MCF 10A (cell line): ENCODE results near the gene QRFPR. TPM values are rescaled to one million over a fixed set of nuclear protein-coding genes. Genes with fewer than 3 reads are reported as not detected.

Experiments
- BruUV-seq: library from RNA; stranded (reverse); fragments of 400-500 nt; replicated peaks from 2 replicates; lab custom pipeline; 2021; lab: Mats Ljungman, UMichigan
- CTCF ChIA-PET: fragments of 300-600 bp; sonication (Branson Sonifier 250); formaldehyde crosslinking; extraction: SDS; loops from one replicate; lab custom pipeline; 2021; ENCODE audit warnings: antibody characterized with exemption, inconsistent platforms; lab: Yijun Ruan, JAX
- POLR2A ChIA-PET: fragments of 300-600, 350-650 bp; sonication (Branson Sonifier 250); formaldehyde crosslinking; extraction: SDS; loops from one replicate; lab custom pipeline; 2020; ENCODE audit warnings: antibody characterized with exemption, inconsistent platforms; lab: Yijun Ruan, JAX
- DNase-seq: peaks from one replicate; pipeline ENCODE4 v3.0.0-alpha.2; 2018; ENCODE audit not compliant: unreplicated experiment
- H3K27ac Mint-ChIP-seq: one replicate; pipeline ENCODE4 v1.8.0; 2022; ENCODE audit warnings: mild to moderate bottlenecking, low read depth, mixed read lengths; ENCODE audit not compliant: unreplicated experiment
- H3K27me3 Mint-ChIP-seq: one replicate; pipeline ENCODE4 v1.8.0; 2022; ENCODE audit warnings: mixed read lengths; ENCODE audit not compliant: insufficient read depth, unreplicated experiment
- H3K36me3 Mint-ChIP-seq: one replicate; pipeline ENCODE4 v1.8.0; 2022; ENCODE audit warnings: mild to moderate bottlenecking, moderate library complexity, mixed read lengths; ENCODE audit not compliant: insufficient read depth, unreplicated experiment
- H3K4me1 Mint-ChIP-seq: one replicate; pipeline ENCODE4 v1.8.0; 2022; ENCODE audit warnings: mixed read lengths; ENCODE audit not compliant: insufficient read depth, unreplicated experiment
- H3K4me3 Mint-ChIP-seq: one replicate; pipeline ENCODE4 v1.8.0; 2022; ENCODE audit warnings: mild to moderate bottlenecking, moderate library complexity, mixed read lengths; ENCODE audit not compliant: unreplicated experiment
- H3K9me3 Mint-ChIP-seq: one replicate; pipeline ENCODE4 v1.8.0; 2022; ENCODE audit warnings: mixed read lengths; ENCODE audit not compliant: unreplicated experiment
- intact Hi-C: fragments of 100-400 bp; cut with micrococcal nuclease; formaldehyde crosslinking; loops from 2 replicates; pipeline ENCODE4 v1.14.1; 2022
- total RNA-seq: library from RNA; stranded (reverse); gene quantifications from 2 replicates; pipeline ENCODE4 v1.2.3, GENCODE V29; 2022
- TF ChIP-seq, protein P1 (sequence below): fragments of 200-600 bp; IDR thresholded peaks from one replicate; pipeline ENCODE4 v1.8.0; 2022; ENCODE audit warnings: antibody characterized with exemption, mild to moderate bottlenecking; ENCODE audit not compliant: unreplicated experiment

The QRFPR gene
- total RNA-seq, 1 experiment from 2014 or later: 8.4 TPM

DNA sequence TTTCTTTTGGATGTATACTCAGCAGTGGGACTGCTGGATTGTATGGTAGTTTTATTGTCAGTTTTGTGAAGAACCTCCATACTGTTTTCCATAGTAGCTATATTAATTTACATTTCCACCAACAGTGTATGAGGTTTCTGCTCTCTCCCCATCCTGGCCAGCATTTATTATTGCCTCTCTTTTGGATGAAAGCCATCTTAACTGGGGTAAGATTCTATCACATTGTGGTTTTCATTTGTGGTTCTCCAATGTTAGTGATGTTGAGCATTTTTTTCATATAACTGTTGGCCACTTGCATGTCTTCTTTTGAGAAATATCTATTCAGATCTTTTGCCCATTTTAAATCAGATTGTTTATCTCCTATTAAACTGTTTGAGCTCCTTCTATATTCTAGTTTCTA lies 27.6 kb downstream of the QRFPR start:
- no peak overlapping the region for H3K4me3 Mint-ChIP-seq
- no peak overlapping the region for H3K27ac Mint-ChIP-seq
- TF ChIP-seq, protein P1, sequence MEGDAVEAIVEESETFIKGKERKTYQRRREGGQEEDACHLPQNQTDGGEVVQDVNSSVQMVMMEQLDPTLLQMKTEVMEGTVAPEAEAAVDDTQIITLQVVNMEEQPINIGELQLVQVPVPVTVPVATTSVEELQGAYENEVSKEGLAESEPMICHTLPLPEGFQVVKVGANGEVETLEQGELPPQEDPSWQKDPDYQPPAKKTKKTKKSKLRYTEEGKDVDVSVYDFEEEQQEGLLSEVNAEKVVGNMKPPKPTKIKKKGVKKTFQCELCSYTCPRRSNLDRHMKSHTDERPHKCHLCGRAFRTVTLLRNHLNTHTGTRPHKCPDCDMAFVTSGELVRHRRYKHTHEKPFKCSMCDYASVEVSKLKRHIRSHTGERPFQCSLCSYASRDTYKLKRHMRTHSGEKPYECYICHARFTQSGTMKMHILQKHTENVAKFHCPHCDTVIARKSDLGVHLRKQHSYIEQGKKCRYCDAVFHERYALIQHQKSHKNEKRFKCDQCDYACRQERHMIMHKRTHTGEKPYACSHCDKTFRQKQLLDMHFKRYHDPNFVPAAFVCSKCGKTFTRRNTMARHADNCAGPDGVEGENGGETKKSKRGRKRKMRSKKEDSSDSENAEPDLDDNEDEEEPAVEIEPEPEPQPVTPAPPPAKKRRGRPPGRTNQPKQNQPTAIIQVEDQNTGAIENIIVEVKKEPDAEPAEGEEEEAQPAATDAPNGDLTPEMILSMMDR: no peak
- ChIA-PET POLR2A (no interaction called here), CTCF (interaction anchor here (1.1 kb wide), 1 partner anchor 45 kb away, joined by 5 read pairs; no protein-coding TSS in a partner anchor)
- H3K27me3 Mint-ChIP-seq: no peaks in the 10 kb centered on the region
- no peaks in the 10 kb centered on the region for H3K36me3 Mint-ChIP-seq
- H3K4me1 Mint-ChIP-seq: peaks cover 6% of the 10 kb centered on the region
- intact Hi-C loops: no loop called here
- BruUV-seq: no TSS peak
- no peak for DNase-seq
- peaks cover 14% of the 10 kb centered on the region for H3K9me3 Mint-ChIP-seq

DNA sequence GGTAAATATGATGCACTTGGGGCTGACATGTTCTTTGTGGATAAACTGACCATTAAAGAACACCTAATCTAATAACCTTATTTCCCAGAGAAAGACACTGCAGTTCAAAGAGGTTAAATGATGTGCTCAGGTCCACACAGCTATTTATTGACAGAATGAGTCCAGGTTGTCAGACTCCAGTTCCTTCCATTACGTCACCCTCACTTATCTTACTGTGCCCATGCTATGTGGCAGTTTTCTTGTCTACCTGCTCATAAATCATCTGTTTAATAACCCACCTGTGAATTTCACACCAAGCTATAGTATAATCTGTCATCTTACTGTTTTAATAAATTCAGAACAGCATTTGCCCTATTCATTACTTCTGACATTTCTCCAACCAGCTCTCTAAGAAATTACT lies 36.7 kb downstream of the QRFPR start:
- no TSS peak for BruUV-seq
- Mint-ChIP-seq H3K27ac (no peak overlapping the region), H3K4me1 (no peaks in the 10 kb centered on the region), H3K9me3 (no peaks in the 10 kb centered on the region), H3K27me3 (no peaks in the 10 kb centered on the region), H3K4me3 (no peak overlapping the region), H3K36me3 (peaks cover 4% of the 10 kb centered on the region)
- TF ChIP-seq, protein P1: no peak
- ChIA-PET CTCF (interaction anchor here (1.0 kb wide), 1 partner anchor 16 kb away, joined by 3 read pairs; no protein-coding TSS in a partner anchor), POLR2A (no interaction called here)
- no peak for DNase-seq
- intact Hi-C loops: no loop called here

DNA sequence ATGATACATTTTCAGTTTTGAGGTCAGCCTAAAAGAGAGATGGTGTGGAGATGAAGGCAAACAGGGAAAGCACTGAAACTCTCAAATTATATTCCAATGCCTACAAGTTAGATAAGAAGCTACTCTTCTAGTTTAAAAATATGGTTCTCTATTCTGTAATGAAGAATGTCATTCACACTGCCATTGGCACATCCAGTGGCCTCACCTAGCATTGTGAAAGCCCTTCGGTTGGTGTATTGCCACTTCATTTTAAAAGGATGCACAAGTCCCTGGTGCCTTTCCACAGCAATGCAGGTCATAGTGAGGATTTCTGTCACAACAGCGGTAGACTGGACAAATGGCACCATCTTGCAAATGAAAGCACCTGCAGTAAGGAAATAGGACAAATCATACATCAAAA lies 40.6 kb downstream of the QRFPR start:
- intact Hi-C loops: no loop called here
- H3K27me3 Mint-ChIP-seq: no peaks in the 10 kb centered on the region
- TF ChIP-seq, protein P1: no peak
- BruUV-seq: no TSS peak
- H3K4me3 Mint-ChIP-seq: no peak overlapping the region
- no peak overlapping the region for H3K27ac Mint-ChIP-seq
- ChIA-PET POLR2A (interaction anchor here (2.0 kb wide), 1 partner anchor 41 kb away, joined by 5 read pairs; the partner anchor contains the start of gene QRFPR), CTCF (interaction anchor here (3.6 kb wide), 1 partner anchor 148 kb away, joined by 9 read pairs; no protein-coding TSS in a partner anchor)
- no peak for DNase-seq
- H3K4me1 Mint-ChIP-seq: peaks cover 9% of the 10 kb centered on the region
- peaks cover 6% of the 10 kb centered on the region for H3K9me3 Mint-ChIP-seq
- peaks cover 10% of the 10 kb centered on the region for H3K36me3 Mint-ChIP-seq

DNA sequence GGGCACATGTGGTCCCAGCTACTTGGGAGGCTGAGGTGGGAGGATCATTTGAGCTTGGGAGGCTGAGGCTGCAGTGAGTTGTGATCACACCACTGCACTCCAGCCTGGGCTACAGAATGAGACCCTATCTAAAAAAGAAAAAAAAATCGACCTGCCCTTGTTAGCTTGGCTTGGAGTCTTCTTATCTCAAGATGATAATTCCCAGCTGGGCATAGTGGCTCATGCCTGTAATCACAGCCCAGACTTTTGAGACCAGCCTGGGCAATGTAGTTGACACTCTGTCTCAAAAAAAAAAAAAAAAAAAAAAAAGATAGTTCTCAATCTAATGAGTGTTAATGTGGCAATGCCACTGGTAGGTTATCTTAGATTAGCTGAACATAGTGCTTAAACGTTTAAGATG lies 41.0 kb downstream of the QRFPR start:
- H3K4me1 Mint-ChIP-seq: peaks cover 9% of the 10 kb centered on the region
- intact Hi-C loops: no loop called here
- peaks cover 6% of the 10 kb centered on the region for H3K9me3 Mint-ChIP-seq
- no peak overlapping the region for H3K27ac Mint-ChIP-seq
- POLR2A ChIA-PET: interaction anchor here (0.5 to 2.0 kb wide), 2 partner anchors 41 to 932 kb away, joined by 4 to 5 read pairs; partner anchors contain the start of gene QRFPR
- peaks cover 10% of the 10 kb centered on the region for H3K36me3 Mint-ChIP-seq
- CTCF ChIA-PET: interaction anchor here (3.6 kb wide), 1 partner anchor 147 kb away, joined by 9 read pairs; no protein-coding TSS in a partner anchor
- DNase-seq: no peak
- TF ChIP-seq, protein P1: no peak
- H3K27me3 Mint-ChIP-seq: no peaks in the 10 kb centered on the region
- no TSS peak for BruUV-seq
- no peak overlapping the region for H3K4me3 Mint-ChIP-seq
